ENCODE measurements around the gene OBP2B.
A peak's percentile ranks its signal among the peaks of the same experiment; 100 is the strongest.

Gene OBP2B

DNA sequence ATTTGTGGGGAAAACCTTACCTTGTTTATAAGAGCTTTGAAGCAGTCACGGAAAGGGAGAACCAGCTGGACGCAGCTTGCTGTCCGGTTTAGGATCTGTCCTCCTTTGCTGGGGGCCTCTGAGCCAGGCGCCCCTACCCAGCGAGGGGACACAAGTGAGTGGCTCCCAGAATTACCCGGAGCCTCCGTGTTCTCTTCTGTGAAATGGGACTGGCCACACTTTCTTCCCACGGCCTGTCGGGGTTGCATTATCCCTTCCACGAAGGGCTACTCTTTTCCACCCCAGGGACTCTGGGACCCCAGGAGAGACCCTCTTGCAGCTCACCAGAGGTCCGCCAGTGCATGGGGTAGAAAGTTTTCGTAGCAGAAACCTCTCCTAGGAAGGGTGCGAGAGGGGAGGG is 44.9 kb downstream of the OBP2B start:
- no peak for DNase-seq

DNA sequence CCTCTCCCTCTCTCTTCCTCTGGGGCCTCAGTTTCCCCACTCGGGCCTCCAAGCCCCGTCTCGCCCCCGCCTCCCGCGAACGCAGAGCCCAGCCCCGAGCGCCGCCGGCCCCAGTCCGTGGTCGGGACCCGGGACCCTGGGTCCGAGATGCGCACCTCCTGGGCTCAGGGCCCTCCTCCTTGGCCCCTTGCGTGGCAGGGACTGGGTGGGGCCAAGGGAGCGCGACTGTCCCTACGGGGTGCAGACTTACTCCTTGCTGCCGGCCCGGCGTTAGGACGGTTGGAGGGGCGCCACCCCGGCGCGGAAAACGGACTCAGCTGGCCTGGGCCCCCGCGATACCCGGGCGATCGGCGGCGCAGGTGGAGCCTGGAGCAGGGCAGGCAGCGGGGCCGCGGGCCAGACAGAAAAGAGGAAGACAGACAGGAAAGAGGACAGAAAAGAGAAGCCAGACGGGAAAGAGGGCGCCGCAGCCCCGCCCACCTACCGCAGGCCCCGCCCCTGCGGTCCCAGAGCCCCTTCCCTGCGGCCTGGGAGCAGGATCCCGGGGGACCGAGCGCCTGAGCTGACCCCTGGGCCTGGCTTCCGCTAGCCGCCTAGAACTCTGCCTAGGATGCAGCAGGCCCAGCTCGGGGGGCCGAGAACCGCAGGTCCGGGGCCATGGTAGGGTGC is 45.4 kb downstream of the OBP2B start, which contains the start of gene GBGT1:
GBGT1 (minus strand) TSS at position 411 of the 669 bp plus-strand sequence. CDS start 1,502 bp downstream, outside the sequence.
- DNase-seq, result no peak

GRCh38 chr9:133162861-133163503 is 46.1 kb downstream of the OBP2B start:
- DNase-seq, result no peak

DNA sequence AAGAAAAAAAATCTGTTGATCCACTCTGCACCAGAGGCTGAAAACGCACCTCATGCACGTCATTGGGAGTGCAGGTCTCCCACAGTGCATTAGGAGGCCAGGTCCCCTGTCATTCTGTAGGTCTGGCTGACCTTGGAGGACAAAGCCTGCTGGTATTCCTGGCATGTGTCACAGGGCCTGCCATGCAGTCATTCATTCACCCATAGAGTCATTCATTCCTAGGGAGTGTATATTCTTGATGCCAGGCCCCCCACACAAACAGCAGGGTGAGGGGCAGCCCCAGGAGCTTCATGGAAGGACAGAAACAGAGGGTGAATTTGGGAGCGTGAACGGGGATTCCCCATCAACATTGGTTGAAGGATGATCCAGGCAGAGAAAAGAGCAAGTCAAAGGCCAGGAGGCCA is 47.5 kb downstream of the OBP2B start:
- DNase-seq, result no peak

GRCh38 chr9:133160742-133161546 is 48.1 kb downstream of the OBP2B start:
- peak; percentile 24 to 30 for DNase-seq

- DNase-seq, result no peak
Observed at GRCh38 chr9:133158695-133159094, 50.4 kb downstream of the OBP2B start.

All from SHP77 (cell line).